HG03097 (cell line): ENCODE measurements around the gene RBL1.

Experiments
- ATAC-seq: cut with Tn5 transposase; IDR thresholded peaks from one replicate; pipeline ENCODE4 v1.9.1; 2021; ENCODE audit not compliant: unreplicated experiment, low FRiP score

Gene RBL1

GRCh38 chr20:36951979-36952738, 143.6 kb downstream of the RBL1 start:
- ATAC-seq: no peak

GRCh38 chr20:36951198-36951978, 144.4 kb downstream of the RBL1 start, which contains the start of gene SAMHD1:
Gene SAMHD1 (minus strand): TSS chr20:36951708. CDS start chr20:36951643, 65 bp downstream.
- peak; percentile 87 for ATAC-seq

- ATAC-seq: peak; percentile 8
Measured at GRCh38 chr20:36950414-36951197, 145.2 kb downstream of the RBL1 start.
